GM23248 (cell line): ENCODE data around the gene GARIN3. TPM values are rescaled to one million over a fixed set of nuclear protein-coding genes. Genes with fewer than 3 reads are reported as not detected.

Experiments used
- DNase-seq: peaks from one replicate; pipeline ENCODE4 v3.0.0-alpha.2; 2015
- H2AFZ ChIP-seq: fragments of 200-600 bp; sonication (generic); 2 replicates; pipeline ENCODE4 v1.6.1; 2016; ENCODE audit warnings: antibody characterized with exemption
- H3F3A ChIP-seq: fragments of 200-600 bp; sonication (generic); 2 replicates; pipeline ENCODE4 v1.6.1; 2016; ENCODE audit warnings: mild to moderate bottlenecking, antibody characterized with exemption, mixed run types; ENCODE audit not compliant: insufficient read depth
- H3K27ac ChIP-seq: fragments of 200-600 bp; sonication (generic); 2 replicates; pipeline ENCODE4 v1.5.1; 2016; ENCODE audit warnings: mild to moderate bottlenecking
- H3K27me3 ChIP-seq: fragments of 200-600 bp; sonication (generic); replicated peaks from 2 replicates; pipeline ENCODE4 v1.6.1; 2016; ENCODE audit warnings: mild to moderate bottlenecking; ENCODE audit not compliant: insufficient read depth
- H3K36me3 ChIP-seq: fragments of 200-600 bp; sonication (generic); 2 replicates; pipeline ENCODE4 v1.6.1; 2016; ENCODE audit warnings: low read depth, mild to moderate bottlenecking
- H3K4me1 ChIP-seq: fragments of 200-600 bp; sonication (generic); 2 replicates; pipeline ENCODE4 v1.6.1; 2016; ENCODE audit warnings: mild to moderate bottlenecking; ENCODE audit not compliant: insufficient read depth
- H3K4me2 ChIP-seq: fragments of 200-600 bp; sonication (generic); one replicate; pipeline ENCODE4 v1.6.1; 2016; ENCODE audit warnings: mild to moderate bottlenecking; ENCODE audit not compliant: unreplicated experiment
- H3K4me3 ChIP-seq: fragments of 200-600 bp; sonication (generic); 2 replicates; pipeline ENCODE4 v1.5.1; 2016; ENCODE audit warnings: mild to moderate bottlenecking
- H3K79me2 ChIP-seq: fragments of 200-600 bp; sonication (generic); 2 replicates; pipeline ENCODE4 v1.6.1; 2016; ENCODE audit warnings: mild to moderate bottlenecking; ENCODE audit not compliant: insufficient read depth
- H3K9ac ChIP-seq: fragments of 200-600 bp; sonication (generic); 2 replicates; pipeline ENCODE4 v1.6.1; 2016; ENCODE audit warnings: mild to moderate bottlenecking
- H3K9me2 ChIP-seq: fragments of 200-600 bp; sonication (generic); 2 replicates; pipeline ENCODE4 v1.6.1; 2016; ENCODE audit warnings: mixed run types, mild to moderate bottlenecking, moderate library complexity; ENCODE audit not compliant: insufficient read depth
- H3K9me3 ChIP-seq: fragments of 200-600 bp; sonication (generic); one replicate; pipeline ENCODE4 v1.6.1; 2017; ENCODE audit warnings: low read depth
- H4K20me1 ChIP-seq: fragments of 200-600 bp; sonication (generic); 2 replicates; pipeline ENCODE4 v1.6.0; 2016; ENCODE audit not compliant: insufficient read depth
- EZH2 ChIP-seq: fragments of 200-600 bp; sonication (generic); IDR thresholded peaks from 2 replicates; pipeline ENCODE4 v1.6.1; 2018; ENCODE audit warnings: antibody characterized with exemption, mild to moderate bottlenecking; ENCODE audit not compliant: insufficient read depth, poor library complexity, severe bottlenecking
- EZH2phosphoT487 ChIP-seq: fragments of 200-600 bp; sonication (generic); IDR thresholded peaks from 2 replicates; pipeline ENCODE4 v1.6.1; 2018; ENCODE audit warnings: antibody characterized with exemption, moderate library complexity, mild to moderate bottlenecking, low read depth; ENCODE audit not compliant: insufficient read depth
- WGBS, 2 experiments: methylation state at CpG; one replicate each; pipeline ENCODE4 v1.1.6; 2015 to 2017; ENCODE audit warnings: low lambda C conversion rate in 2 of 2, low coverage in 1 of 2; ENCODE audit errors: missing lambda C conversion rate in 2 of 2; 5-methylcytosine and 5-hydroxymethylcytosine counted together
- in situ Hi-C: fragments of 300-500 bp; cut with MboI; formaldehyde crosslinking; loops from 2 replicates; pipeline ENCODE4 v1.15.0; 2020
- polyA plus RNA-seq: library from polyadenylated mRNA; unstranded; fragments of >200 nt; fragmentation: Nextera tagmentation; extraction: Ambion mirVana; gene quantifications from 2 replicates; pipeline ENCODE4 v1.2.1, GENCODE V29; 2016
- total RNA-seq: library from RNA; depleted of rRNA; stranded (reverse); fragments of >200 nt; shearing (Covaris generic); gene quantifications from 2 replicates; pipeline ENCODE4 v1.2.3, GENCODE V29; 2014

GARIN3 gene
- total and polyA plus RNA-seq, 2 experiments from 2014 or later = not detected

- no peak for TF ChIP-seq EZH2phosphoT487
- TF ChIP-seq EZH2 = no peak
- no peaks in the 10 kb centered on the region for H3K9me3 ChIP-seq
- in situ Hi-C loops = no loop called here
Observed at GRCh38 chr5:157164521-157164920, 1.5 kb downstream of the GARIN3 start.

GRCh38 chr5:157162919-157163510, 3.0 kb downstream of the GARIN3 start:
- 71 to 82% methylated on average over 12 of the region's 12 CpGs for WGBS, 2 experiments
- H3K36me3 ChIP-seq = no peaks in the 10 kb centered on the region
- in situ Hi-C loops = no loop called here

More at GRCh38 chr5:157164521-157164920, 1.5 kb downstream of the GARIN3 start:
- no peak overlapping the region for H3K4me3 ChIP-seq
- H3K4me1 ChIP-seq = 0 out of 2 replicates have a peak, but pooled peaks cover 4% of the 10 kb centered on the region
- no peak for DNase-seq
- 32 to 38% methylated on average over 5 of the region's 5 CpGs for WGBS, 2 experiments
- no peak overlapping the region for H2AFZ ChIP-seq
- peaks cover 36% of the 10 kb centered on the region for H3K27me3 ChIP-seq
- no peaks in the 10 kb centered on the region for H3K36me3 ChIP-seq
- H3K9ac ChIP-seq = no peak overlapping the region
- no peaks in the 10 kb centered on the region for H3K79me2 ChIP-seq
- H3K4me2 ChIP-seq = no peak overlapping the region
- H3K27ac ChIP-seq = no peak overlapping the region
- no peaks in the 10 kb centered on the region for H3K9me2 ChIP-seq
- no peaks in the 10 kb centered on the region for H4K20me1 ChIP-seq
- no peaks in the 10 kb centered on the region for H3F3A ChIP-seq

GRCh38 chr5:157161996-157162395, 4.1 kb downstream of the GARIN3 start:
- no peak overlapping the region for H2AFZ ChIP-seq
- no peak for TF ChIP-seq EZH2phosphoT487
- TF ChIP-seq EZH2 = no peak
- H4K20me1 ChIP-seq = no peaks in the 10 kb centered on the region
- H3K9me2 ChIP-seq = no peaks in the 10 kb centered on the region
- DNase-seq = no peak
- H3F3A ChIP-seq = no peaks in the 10 kb centered on the region
- in situ Hi-C loops = no loop called here
- H3K27ac ChIP-seq = no peak overlapping the region
- H3K4me1 ChIP-seq = no peaks in the 10 kb centered on the region
- no peak overlapping the region for H3K4me3 ChIP-seq
- no peak overlapping the region for H3K9ac ChIP-seq
- H3K79me2 ChIP-seq = no peaks in the 10 kb centered on the region
- no peaks in the 10 kb centered on the region for H3K9me3 ChIP-seq
- WGBS, 2 experiments = 35 to 44% methylated on average over 6 of the region's 6 CpGs
- H3K27me3 ChIP-seq = peaks cover 35% of the 10 kb centered on the region
- H3K36me3 ChIP-seq = no peaks in the 10 kb centered on the region
- no peak overlapping the region for H3K4me2 ChIP-seq

More at GRCh38 chr5:157162919-157163510, 3.0 kb downstream of the GARIN3 start:
- TF ChIP-seq EZH2 (no peak), EZH2phosphoT487 (no peak)
- no peaks in the 10 kb centered on the region for H3K9me3 ChIP-seq
- no peaks in the 10 kb centered on the region for H3K9me2 ChIP-seq
- H3K79me2 ChIP-seq = no peaks in the 10 kb centered on the region
- no peak overlapping the region for H3K27ac ChIP-seq
- H3K9ac ChIP-seq = no peak overlapping the region
- H3K27me3 ChIP-seq = peaks cover 39% of the 10 kb centered on the region
- no peak overlapping the region for H2AFZ ChIP-seq
- H4K20me1 ChIP-seq = no peaks in the 10 kb centered on the region
- no peak overlapping the region for H3K4me2 ChIP-seq
- H3F3A ChIP-seq = no peaks in the 10 kb centered on the region
- no peak for DNase-seq
- 0 out of 2 replicates have a peak, but pooled peaks cover 4% of the 10 kb centered on the region for H3K4me1 ChIP-seq
- no peak overlapping the region for H3K4me3 ChIP-seq

DNA sequence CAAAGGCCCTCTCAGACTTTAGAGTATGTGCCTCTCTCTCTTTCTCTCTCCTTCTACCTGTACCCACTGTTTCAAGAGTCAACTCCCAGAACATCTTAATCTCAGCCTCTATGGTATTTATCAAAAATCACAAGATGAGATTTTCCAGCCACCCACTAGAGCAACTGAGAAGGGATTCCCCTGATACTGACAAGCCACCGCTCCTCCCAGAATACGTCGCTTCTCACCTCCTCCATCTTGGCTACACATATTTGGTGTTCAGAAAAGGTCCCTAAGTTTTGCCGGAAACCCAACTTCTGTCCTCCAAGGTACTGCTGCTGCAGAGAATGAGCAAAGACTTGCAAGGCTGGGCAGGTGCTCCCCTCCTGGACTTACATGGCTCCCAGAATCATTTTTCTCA, 6.1 kb downstream of the GARIN3 start:
- Histone ChIP-seq H2AFZ (no peak overlapping the region), H3K9me2 (no peaks in the 10 kb centered on the region), H3K4me1 (no peaks in the 10 kb centered on the region), H3K9me3 (no peaks in the 10 kb centered on the region), H3K9ac (no peak overlapping the region), H3K36me3 (no peaks in the 10 kb centered on the region), H3K4me2 (no peak overlapping the region), H3K79me2 (no peaks in the 10 kb centered on the region), H3K4me3 (no peak overlapping the region), H3K27me3 (peaks cover 35% of the 10 kb centered on the region), H4K20me1 (no peaks in the 10 kb centered on the region), H3K27ac (no peak overlapping the region), H3F3A (no peaks in the 10 kb centered on the region)
- TF ChIP-seq EZH2phosphoT487 (no peak), EZH2 (no peak)
- in situ Hi-C loops = no loop called here
- WGBS, 2 experiments = 45 to 49% methylated on average over 4 of the region's 4 CpGs
- DNase-seq = no peak
